PFSK-1 (cell line): ENCODE data around the gene TOB2.

Experiments used
- FOXP2 ChIP-seq: optimal IDR thresholded peaks from 2 replicates; pipeline ENCODE3; 2011; ENCODE audit warnings: borderline replicate concordance, control low read depth, inconsistent platforms; ENCODE audit not compliant: insufficient read depth; ENCODE audit errors: extremely low read length, extremely low read depth
- POLR2AphosphoS5 ChIP-seq: IDR thresholded peaks from 2 replicates; pipeline ENCODE4 v1.6.1; 2012; ENCODE audit warnings: low read depth, mild to moderate bottlenecking, control low read depth, low read length, moderate library complexity
- SIN3A ChIP-seq: IDR thresholded peaks from 2 replicates; pipeline ENCODE4 v1.6.1; 2012; ENCODE audit warnings: mild to moderate bottlenecking, low read length, moderate library complexity, borderline replicate concordance; ENCODE audit not compliant: insufficient read depth
- TAF1 ChIP-seq: IDR thresholded peaks from 2 replicates; pipeline ENCODE4 v1.6.1; 2012; ENCODE audit warnings: low read length, control low read depth, borderline replicate concordance; ENCODE audit not compliant: insufficient read depth
- TF ChIP-seq, protein P1 (sequence below), 2 experiments: IDR thresholded peaks; 2 replicates each; pipeline versions ENCODE4 v1.6.1 to v1.8.0; 2011 to 2012; ENCODE audit warnings: low read depth in 2 of 2, low read length in 2 of 2, control low read depth in 1 of 2, inconsistent platforms in 1 of 2, mild to moderate bottlenecking in 1 of 2, moderate library complexity in 1 of 2; ENCODE audit not compliant: insufficient read depth in 1 of 2

The TOB2 gene

DNA sequence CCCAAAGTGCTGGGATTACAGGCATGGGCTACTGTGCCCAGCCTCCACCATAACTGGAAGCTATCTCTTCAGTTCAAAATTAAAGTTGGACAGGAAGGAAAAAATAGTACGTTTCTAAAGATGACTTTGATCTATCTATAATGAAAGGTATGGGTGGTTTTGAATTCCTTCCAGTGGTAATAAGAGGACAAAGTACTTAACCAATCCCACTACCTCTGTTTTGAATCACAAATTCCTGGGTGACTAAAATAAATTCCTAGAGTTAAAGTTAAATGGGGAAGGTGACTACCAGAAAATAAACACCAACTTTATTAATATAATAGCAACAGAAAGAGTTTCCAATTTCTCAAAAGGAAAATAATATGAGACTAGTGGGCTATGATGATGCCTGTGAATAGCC, 12.8 kb upstream of the TOB2 start:
- TF ChIP-seq, protein P1, sequence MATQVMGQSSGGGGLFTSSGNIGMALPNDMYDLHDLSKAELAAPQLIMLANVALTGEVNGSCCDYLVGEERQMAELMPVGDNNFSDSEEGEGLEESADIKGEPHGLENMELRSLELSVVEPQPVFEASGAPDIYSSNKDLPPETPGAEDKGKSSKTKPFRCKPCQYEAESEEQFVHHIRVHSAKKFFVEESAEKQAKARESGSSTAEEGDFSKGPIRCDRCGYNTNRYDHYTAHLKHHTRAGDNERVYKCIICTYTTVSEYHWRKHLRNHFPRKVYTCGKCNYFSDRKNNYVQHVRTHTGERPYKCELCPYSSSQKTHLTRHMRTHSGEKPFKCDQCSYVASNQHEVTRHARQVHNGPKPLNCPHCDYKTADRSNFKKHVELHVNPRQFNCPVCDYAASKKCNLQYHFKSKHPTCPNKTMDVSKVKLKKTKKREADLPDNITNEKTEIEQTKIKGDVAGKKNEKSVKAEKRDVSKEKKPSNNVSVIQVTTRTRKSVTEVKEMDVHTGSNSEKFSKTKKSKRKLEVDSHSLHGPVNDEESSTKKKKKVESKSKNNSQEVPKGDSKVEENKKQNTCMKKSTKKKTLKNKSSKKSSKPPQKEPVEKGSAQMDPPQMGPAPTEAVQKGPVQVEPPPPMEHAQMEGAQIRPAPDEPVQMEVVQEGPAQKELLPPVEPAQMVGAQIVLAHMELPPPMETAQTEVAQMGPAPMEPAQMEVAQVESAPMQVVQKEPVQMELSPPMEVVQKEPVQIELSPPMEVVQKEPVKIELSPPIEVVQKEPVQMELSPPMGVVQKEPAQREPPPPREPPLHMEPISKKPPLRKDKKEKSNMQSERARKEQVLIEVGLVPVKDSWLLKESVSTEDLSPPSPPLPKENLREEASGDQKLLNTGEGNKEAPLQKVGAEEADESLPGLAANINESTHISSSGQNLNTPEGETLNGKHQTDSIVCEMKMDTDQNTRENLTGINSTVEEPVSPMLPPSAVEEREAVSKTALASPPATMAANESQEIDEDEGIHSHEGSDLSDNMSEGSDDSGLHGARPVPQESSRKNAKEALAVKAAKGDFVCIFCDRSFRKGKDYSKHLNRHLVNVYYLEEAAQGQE (IDR thresholded peaks at IDR 0.05; ENCODE audit: insufficient read depth in 1 of 2, low read depth in 2 of 2, low read length in 2 of 2), result no peak
- TF ChIP-seq TAF1 (no peak), SIN3A (no peak), FOXP2 (no peak), POLR2AphosphoS5 (no peak)

- TF ChIP-seq, protein P1 (IDR thresholded peaks at IDR 0.05; ENCODE audit: insufficient read depth in 1 of 2, low read depth in 2 of 2, low read length in 2 of 2), result no peak
- TF ChIP-seq TAF1, result no peak
- TF ChIP-seq SIN3A, result no peak
- TF ChIP-seq FOXP2, result no peak
- TF ChIP-seq POLR2AphosphoS5, result no peak
Measured at GRCh38 chr22:41458161-41458728, 11.6 kb upstream of the TOB2 start.

DNA sequence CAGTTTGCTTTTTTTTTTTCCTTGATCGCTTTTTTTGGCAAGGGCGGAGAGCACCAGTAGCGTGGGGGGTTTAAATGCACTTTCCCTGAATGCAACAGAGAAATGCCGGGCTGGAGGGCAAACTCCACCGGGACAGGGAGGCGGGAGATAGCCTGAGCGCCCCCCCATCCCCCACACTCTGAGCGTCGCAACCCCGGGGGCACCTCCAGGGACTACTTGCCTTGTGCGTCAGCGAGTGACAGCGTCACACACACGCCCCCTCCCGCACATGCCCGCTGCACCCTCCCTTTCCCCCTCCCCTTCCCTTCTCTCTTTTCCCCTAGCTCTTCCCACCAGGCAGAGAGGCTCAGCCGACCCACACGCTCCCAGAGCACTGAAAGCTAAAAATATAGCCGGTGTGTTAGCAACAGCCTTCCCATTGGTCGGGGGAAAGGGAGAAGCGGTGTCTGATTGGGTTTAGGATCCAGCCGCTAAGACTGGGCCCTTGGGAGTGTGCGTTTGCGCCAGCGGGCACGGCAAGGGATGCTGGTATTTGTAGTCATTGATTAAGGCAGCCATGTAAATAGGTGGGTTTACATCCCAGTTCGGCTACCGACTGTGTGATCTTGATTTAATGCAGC, 1.7 kb upstream of the TOB2 start:
- TF ChIP-seq SIN3A (peak; percentile 35; the same call in 1 of the 2 replicates), FOXP2 (peak; percentile 87), TAF1 (peak; percentile 78; the same call in 1 of the 2 replicates), POLR2AphosphoS5 (peak; percentile 49)
- TF ChIP-seq, protein P1 (IDR thresholded peaks at IDR 0.05; ENCODE audit: insufficient read depth in 1 of 2, low read depth in 2 of 2, low read length in 2 of 2), result peak in 1 of 2 experiments; percentile 34; a peak in 1 of 4 replicates

GRCh38 chr22:41447435-41448188, 1.0 kb upstream of the TOB2 start:
- TF ChIP-seq POLR2AphosphoS5, result peak; percentile 39
- TF ChIP-seq, protein P1 (IDR thresholded peaks at IDR 0.05; ENCODE audit: insufficient read depth in 1 of 2, low read depth in 2 of 2, low read length in 2 of 2), result 0 out of 4 replicates have a peak, but pooled peaks of 1 of the 2 experiments have one; percentile 37
- TF ChIP-seq SIN3A, result 0 out of 2 replicates have a peak, but pooled peaks have one; percentile 49
- TF ChIP-seq FOXP2, result peak; percentile 18
- TF ChIP-seq TAF1, result no peak
